SU-DHL-6 (cell line): Measurements from ENCODE around the gene TMEM81.

Experiments
- EZH2phosphoT487 ChIP-seq: fragments of 200-600 bp; sonication (generic), shearing (Covaris generic); conservative IDR thresholded peaks from 2 replicates; pipeline ENCODE4 v1.6.1; 2018; ENCODE audit warnings: mild to moderate bottlenecking, antibody characterized with exemption, low read length, moderate library complexity, mixed read lengths
- TF ChIP-seq, protein P1 (sequence below): fragments of 200-600 bp; sonication (generic); IDR thresholded peaks from one replicate; pipeline ENCODE4 v1.5.1; 2017; ENCODE audit warnings: antibody characterized with exemption, mild to moderate bottlenecking, low read length, moderate library complexity; ENCODE audit not compliant: insufficient read depth, poor library complexity, severe bottlenecking

DNA sequence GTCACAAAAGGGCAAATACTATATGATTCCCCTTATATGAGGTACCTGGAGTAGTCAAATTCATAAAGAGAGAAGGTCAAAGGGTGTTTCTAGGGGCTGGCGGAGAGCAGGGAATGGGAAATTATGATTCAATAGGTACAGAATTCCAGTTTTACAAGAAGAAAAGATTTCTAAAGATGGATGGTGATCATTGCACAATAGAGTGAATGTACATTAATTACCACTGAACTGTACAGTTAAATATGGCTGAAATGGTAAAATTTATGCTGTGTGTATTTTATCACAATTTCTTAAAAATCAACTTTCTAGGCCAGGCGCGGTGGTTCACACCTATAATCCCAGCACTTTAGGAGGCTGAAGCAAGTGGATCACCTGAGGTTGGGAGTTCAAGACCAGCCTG lies 18.1 kb upstream of the TMEM81 start:
- TF ChIP-seq, protein P1, sequence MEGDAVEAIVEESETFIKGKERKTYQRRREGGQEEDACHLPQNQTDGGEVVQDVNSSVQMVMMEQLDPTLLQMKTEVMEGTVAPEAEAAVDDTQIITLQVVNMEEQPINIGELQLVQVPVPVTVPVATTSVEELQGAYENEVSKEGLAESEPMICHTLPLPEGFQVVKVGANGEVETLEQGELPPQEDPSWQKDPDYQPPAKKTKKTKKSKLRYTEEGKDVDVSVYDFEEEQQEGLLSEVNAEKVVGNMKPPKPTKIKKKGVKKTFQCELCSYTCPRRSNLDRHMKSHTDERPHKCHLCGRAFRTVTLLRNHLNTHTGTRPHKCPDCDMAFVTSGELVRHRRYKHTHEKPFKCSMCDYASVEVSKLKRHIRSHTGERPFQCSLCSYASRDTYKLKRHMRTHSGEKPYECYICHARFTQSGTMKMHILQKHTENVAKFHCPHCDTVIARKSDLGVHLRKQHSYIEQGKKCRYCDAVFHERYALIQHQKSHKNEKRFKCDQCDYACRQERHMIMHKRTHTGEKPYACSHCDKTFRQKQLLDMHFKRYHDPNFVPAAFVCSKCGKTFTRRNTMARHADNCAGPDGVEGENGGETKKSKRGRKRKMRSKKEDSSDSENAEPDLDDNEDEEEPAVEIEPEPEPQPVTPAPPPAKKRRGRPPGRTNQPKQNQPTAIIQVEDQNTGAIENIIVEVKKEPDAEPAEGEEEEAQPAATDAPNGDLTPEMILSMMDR: no peak
- no peak for TF ChIP-seq EZH2phosphoT487
